ENCODE data around the gene ZNF827.

- TF ChIP-seq CTCF (IDR thresholded peaks at IDR 0.05; ENCODE audit: low read depth, low read length, poor library complexity, severe bottlenecking) (no peak), EZH2phosphoT487 (IDR thresholded peaks at IDR 0.05; ENCODE audit: borderline replicate concordance, low read length) (no peak)
These were observed 64.7 kb downstream of the ZNF827 start for GRCh38 chr4:145873901-145874300.
